Hepatocyte (in vitro differentiated cells): ENCODE measurements around the gene EHD1.

Source experiments
- CTCF ChIP-seq: fragments of 200-600 bp; sonication (generic); IDR thresholded peaks from 2 replicates; pipeline ENCODE4 v1.5.1; 2016; ENCODE audit warnings: antibody characterized with exemption, mild to moderate bottlenecking; ENCODE audit not compliant: poor library complexity
- EZH2 ChIP-seq: fragments of 200-600 bp; sonication (generic); IDR thresholded peaks from 2 replicates; pipeline ENCODE4 v1.6.1; 2016; ENCODE audit warnings: antibody characterized with exemption, mild to moderate bottlenecking, borderline replicate concordance

GRCh38 chr11:64823568-64824119, 54.8 kb downstream of the EHD1 start:
- TF ChIP-seq CTCF (no peak), EZH2 (no peak)
